Fibroblast of pulmonary artery (primary cell): ENCODE measurements around the gene PTPRN2.

Source experiments
- DNase-seq: peaks from one replicate; pipeline ENCODE4 v3.0.0-alpha.2; 2010; ENCODE audit warnings: low read depth
- H3K4me3 ChIP-seq: replicated peaks from 2 replicates; pipeline ENCODE4 v1.5.1; 2011; ENCODE audit warnings: low read depth, mild to moderate bottlenecking, control low read depth, low read length, moderate library complexity
- TF ChIP-seq, protein P1 (sequence below): IDR thresholded peaks from 2 replicates; pipeline ENCODE4 v1.5.1; 2011; ENCODE audit warnings: mild to moderate bottlenecking, control low read depth, low read length, inconsistent platforms; ENCODE audit errors: missing control alignments

The PTPRN2 gene

DNA sequence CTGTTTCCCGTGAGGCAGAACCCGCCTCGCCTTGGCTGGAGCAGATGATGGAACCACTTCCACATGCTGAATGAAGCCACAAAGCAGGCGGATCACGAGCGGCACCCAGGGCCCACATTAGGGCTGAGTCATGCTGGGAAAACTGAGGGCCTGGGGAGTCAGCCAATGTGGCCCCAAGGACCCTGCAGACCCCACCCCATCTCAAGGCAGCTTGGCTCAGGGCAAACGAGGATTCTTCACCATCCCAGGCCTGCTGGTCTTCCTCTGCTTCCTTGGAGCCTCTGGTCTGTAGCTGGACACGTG lies 762.9 kb downstream of the PTPRN2 start:
- TF ChIP-seq, protein P1, sequence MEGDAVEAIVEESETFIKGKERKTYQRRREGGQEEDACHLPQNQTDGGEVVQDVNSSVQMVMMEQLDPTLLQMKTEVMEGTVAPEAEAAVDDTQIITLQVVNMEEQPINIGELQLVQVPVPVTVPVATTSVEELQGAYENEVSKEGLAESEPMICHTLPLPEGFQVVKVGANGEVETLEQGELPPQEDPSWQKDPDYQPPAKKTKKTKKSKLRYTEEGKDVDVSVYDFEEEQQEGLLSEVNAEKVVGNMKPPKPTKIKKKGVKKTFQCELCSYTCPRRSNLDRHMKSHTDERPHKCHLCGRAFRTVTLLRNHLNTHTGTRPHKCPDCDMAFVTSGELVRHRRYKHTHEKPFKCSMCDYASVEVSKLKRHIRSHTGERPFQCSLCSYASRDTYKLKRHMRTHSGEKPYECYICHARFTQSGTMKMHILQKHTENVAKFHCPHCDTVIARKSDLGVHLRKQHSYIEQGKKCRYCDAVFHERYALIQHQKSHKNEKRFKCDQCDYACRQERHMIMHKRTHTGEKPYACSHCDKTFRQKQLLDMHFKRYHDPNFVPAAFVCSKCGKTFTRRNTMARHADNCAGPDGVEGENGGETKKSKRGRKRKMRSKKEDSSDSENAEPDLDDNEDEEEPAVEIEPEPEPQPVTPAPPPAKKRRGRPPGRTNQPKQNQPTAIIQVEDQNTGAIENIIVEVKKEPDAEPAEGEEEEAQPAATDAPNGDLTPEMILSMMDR, result no peak
- DNase-seq, result no peak
- H3K4me3 ChIP-seq, result no peak overlapping the region

DNA sequence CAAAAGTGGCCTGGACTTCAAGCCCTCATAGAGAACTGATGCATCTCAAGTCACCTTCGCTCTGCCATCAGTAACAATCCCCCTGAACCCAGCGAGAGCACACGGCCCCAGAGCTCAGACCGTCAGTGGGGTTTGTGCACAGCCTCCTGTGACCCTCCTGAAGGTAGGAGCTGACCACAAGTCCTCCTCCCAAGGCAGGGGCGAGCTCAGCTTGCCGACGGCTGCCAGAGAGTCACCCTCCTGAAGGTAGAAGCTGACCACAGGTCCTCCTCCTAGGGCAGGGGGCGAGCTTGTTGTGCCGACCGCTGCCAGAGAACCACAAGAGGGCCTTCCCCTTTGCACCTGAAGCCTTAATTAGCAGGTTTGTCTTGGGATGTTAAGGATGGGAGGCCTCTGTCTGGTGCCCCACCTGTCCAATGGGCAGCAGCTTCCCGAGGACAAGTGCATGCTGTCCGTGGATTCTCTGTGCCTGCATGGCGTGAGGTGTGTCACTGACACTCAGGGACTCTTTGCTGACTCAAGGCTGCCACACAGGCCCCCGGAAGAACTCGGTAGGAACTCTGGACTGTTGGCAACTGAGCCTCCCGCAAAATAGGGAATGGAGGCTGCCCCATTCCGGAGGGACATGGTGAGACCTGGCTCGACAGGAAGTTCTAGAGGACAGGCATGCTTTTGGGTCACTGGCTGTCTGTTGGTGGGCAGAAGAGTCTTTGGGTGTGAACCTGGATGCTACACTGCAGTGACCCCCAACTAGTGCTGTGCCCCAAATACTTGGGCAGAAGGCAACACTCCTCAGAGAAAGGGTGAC lies 763.4 kb downstream of the PTPRN2 start:
- no peak for DNase-seq
- no peak overlapping the region for H3K4me3 ChIP-seq
- TF ChIP-seq, protein P1, result no peak

DNA sequence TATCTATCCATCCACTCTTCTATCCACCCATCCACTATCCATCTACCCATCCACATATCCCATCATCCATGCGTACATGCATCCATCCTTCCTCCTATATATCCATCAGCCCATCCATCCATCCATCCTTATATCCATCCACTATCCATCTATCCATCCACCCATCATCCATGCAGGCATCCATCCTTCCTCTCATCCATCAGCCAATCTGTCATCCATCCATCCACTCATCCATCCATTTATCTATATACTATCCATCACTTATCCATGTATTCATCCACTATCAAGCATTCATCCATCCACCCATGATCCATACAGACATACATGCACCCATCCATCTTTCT lies 765.0 kb downstream of the PTPRN2 start:
- TF ChIP-seq, protein P1, result no peak
- no peak for DNase-seq
- H3K4me3 ChIP-seq, result no peak overlapping the region

DNA sequence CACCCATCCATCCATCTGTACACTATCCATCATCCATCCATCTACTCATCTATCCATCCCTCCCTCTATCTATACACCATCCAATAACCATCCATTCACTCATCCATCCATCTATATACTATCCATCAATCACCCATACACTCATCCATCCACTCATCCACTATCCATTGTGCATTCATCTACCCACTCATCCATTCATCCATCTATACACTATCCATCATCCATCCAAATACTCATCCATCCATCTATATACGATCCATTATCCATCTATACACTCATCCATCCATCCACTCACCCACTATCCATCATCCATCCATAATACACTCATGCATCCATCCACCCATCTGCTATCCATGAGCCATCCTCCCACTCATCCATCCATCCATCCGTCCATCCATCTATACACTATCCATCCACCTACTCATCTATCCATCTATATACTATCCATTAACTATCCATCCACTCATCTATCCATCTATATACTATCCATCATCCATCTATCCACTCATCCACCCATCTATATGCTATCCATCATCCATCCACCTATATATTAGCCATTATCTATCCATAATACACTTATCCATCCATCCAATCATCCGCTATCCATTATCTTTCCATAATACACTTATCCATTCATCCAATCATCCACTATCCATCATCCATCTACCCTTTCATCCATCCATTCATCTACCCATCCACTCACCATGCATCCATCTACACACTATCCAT lies 765.5 kb downstream of the PTPRN2 start:
- H3K4me3 ChIP-seq, result no peak overlapping the region
- DNase-seq, result no peak
- TF ChIP-seq, protein P1, result no peak

DNA sequence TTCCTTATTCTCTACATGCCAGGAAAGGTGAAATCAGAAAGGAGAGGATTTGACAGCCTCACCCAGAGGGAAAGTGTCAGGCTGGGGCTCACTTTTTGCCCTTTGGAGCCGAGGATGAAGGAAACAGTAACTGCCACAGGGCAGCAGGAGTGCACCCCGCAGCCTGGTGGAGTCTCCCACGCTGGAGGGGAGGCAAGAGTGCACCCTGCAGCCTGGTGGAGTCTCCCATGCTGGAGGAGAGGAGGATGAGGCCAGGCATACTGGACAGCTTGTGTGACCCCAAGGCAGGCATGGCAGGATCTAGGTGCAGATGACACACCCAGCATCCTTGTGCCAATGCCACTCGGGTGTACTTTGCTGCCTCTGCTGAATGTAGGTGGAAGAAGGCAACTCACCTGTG lies 766.8 kb downstream of the PTPRN2 start:
- TF ChIP-seq, protein P1, result no peak
- DNase-seq, result no peak
- no peak overlapping the region for H3K4me3 ChIP-seq

DNA sequence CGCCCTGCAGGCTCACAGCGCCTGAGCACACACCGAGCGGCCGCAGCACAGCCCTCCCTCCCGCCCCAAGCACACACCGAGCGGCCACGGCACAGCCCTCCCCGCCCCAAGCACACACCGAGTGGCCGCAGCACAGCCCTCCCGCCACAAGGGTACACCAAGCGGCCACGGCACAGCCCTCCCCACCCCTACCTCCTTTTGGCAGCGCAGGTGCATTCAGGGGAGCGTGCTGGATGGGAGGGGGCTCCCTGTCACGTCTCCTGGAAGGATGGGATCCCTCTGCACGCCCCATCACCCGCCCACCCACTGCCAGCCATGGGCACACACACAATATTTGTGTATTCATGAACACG lies 768.2 kb downstream of the PTPRN2 start:
- DNase-seq, result no peak
- TF ChIP-seq, protein P1, result no peak
- no peak overlapping the region for H3K4me3 ChIP-seq
